HEK293 (cell line): ENCODE results near the gene KLHL11.

Experiments used
- HIC1 ChIP-seq: fragments of 450-650 bp; formaldehyde crosslinking; IDR thresholded peaks from 2 replicates; pipeline ENCODE4 v1.5.1; 2016; ENCODE audit warnings: missing biosample characterization, missing genetic modification characterization
- HOXC10 ChIP-seq: sonication (generic); formaldehyde crosslinking; IDR thresholded peaks from 2 replicates; pipeline ENCODE4 v1.8.1; 2023; ENCODE audit warnings: mild to moderate bottlenecking, missing genetic modification reagents
- YY1 ChIP-seq: fragments of 450-650 bp; formaldehyde crosslinking; IDR thresholded peaks from 2 replicates; pipeline ENCODE4 v1.5.1; 2018; ENCODE audit warnings: missing biosample characterization, missing genetic modification characterization
- ZBTB48 ChIP-seq: fragments of 450-650 bp; formaldehyde crosslinking; IDR thresholded peaks from 2 replicates; pipeline ENCODE4 v1.5.1; 2016; ENCODE audit warnings: missing biosample characterization, missing genetic modification characterization
- ZFP37 ChIP-seq: fragments of 450-650 bp; formaldehyde crosslinking; IDR thresholded peaks from 2 replicates; pipeline ENCODE4 v1.5.1; 2016; ENCODE audit warnings: missing biosample characterization, missing genetic modification characterization
- ZIC2 ChIP-seq: fragments of 450-650 bp; formaldehyde crosslinking; IDR thresholded peaks from 2 replicates; pipeline ENCODE4 v1.5.1; 2016; ENCODE audit warnings: missing biosample characterization, missing genetic modification characterization
- ZNF169 ChIP-seq: fragments of 450-650 bp; formaldehyde crosslinking; IDR thresholded peaks from 2 replicates; pipeline ENCODE4 v1.5.1; 2016; ENCODE audit warnings: missing biosample characterization, missing genetic modification characterization
- ZNF2 ChIP-seq: fragments of 450-650 bp; formaldehyde crosslinking; IDR thresholded peaks from 2 replicates; pipeline ENCODE4 v1.5.1; 2016; ENCODE audit warnings: missing biosample characterization, missing genetic modification characterization
- ZNF202 ChIP-seq: fragments of 450-650 bp; formaldehyde crosslinking; IDR thresholded peaks from 2 replicates; pipeline ENCODE4 v1.5.1; 2016; ENCODE audit warnings: missing biosample characterization, missing genetic modification characterization, borderline replicate concordance
- ZNF223 ChIP-seq: fragments of 450-650 bp; formaldehyde crosslinking; IDR thresholded peaks from 2 replicates; pipeline ENCODE4 v1.5.1; 2016; ENCODE audit warnings: missing biosample characterization, missing genetic modification characterization
- ZNF23 ChIP-seq: fragments of 450-650 bp; formaldehyde crosslinking; IDR thresholded peaks from 2 replicates; pipeline ENCODE4 v1.5.1; 2016; ENCODE audit warnings: missing biosample characterization, missing genetic modification characterization, borderline replicate concordance
- ZNF311 ChIP-seq: fragments of 450-650 bp; formaldehyde crosslinking; IDR thresholded peaks from 2 replicates; pipeline ENCODE4 v1.5.1; 2017; ENCODE audit warnings: missing biosample characterization, missing genetic modification characterization, borderline replicate concordance
- ZNF350 ChIP-seq: fragments of 450-650 bp; formaldehyde crosslinking; IDR thresholded peaks from 2 replicates; pipeline ENCODE4 v1.5.0; 2017; ENCODE audit warnings: missing biosample characterization, mild to moderate bottlenecking, missing genetic modification characterization
- ZNF354C ChIP-seq: fragments of 450-650 bp; formaldehyde crosslinking; IDR thresholded peaks from 2 replicates; pipeline ENCODE4 v1.5.1; 2016; ENCODE audit warnings: missing biosample characterization, missing genetic modification characterization, low read depth, borderline replicate concordance
- ZNF366 ChIP-seq: fragments of 450-650 bp; formaldehyde crosslinking; conservative IDR thresholded peaks from 2 replicates; pipeline ENCODE4 v1.5.1; 2016; ENCODE audit warnings: missing biosample characterization, missing genetic modification characterization
- ZNF391 ChIP-seq: fragments of 450-650 bp; formaldehyde crosslinking; IDR thresholded peaks from 2 replicates; pipeline ENCODE4 v1.5.1; 2016; ENCODE audit warnings: low read depth, missing biosample characterization, missing genetic modification characterization, borderline replicate concordance
- ZNF433 ChIP-seq: fragments of 450-650 bp; formaldehyde crosslinking; IDR thresholded peaks from 2 replicates; pipeline ENCODE4 v1.5.1; 2016; ENCODE audit warnings: missing biosample characterization, missing genetic modification characterization, low read depth
- ZNF510 ChIP-seq: fragments of 450-650 bp; formaldehyde crosslinking; IDR thresholded peaks from 2 replicates; pipeline ENCODE4 v1.5.1; 2018; ENCODE audit warnings: mild to moderate bottlenecking, missing genetic modification characterization, missing biosample characterization; ENCODE audit not compliant: insufficient replicate concordance
- ZNF514 ChIP-seq: fragments of 450-650 bp; formaldehyde crosslinking; IDR thresholded peaks from 2 replicates; pipeline ENCODE4 v1.5.1; 2016; ENCODE audit warnings: missing biosample characterization, missing genetic modification characterization
- ZNF521 ChIP-seq: fragments of 450-650 bp; formaldehyde crosslinking; IDR thresholded peaks from 2 replicates; pipeline ENCODE4 v1.5.1; 2017; ENCODE audit warnings: missing biosample characterization, mild to moderate bottlenecking, missing genetic modification characterization
- ZNF560 ChIP-seq: fragments of 450-650 bp; formaldehyde crosslinking; IDR thresholded peaks from 2 replicates; pipeline ENCODE4 v1.5.1; 2017; ENCODE audit warnings: missing biosample characterization, missing genetic modification characterization, borderline replicate concordance
- ZNF629 ChIP-seq: fragments of 450-650 bp; formaldehyde crosslinking; IDR thresholded peaks from 2 replicates; pipeline ENCODE4 v1.5.1; 2017; ENCODE audit warnings: missing biosample characterization, missing genetic modification characterization
- ZNF747 ChIP-seq: fragments of 450-650 bp; formaldehyde crosslinking; IDR thresholded peaks from 2 replicates; pipeline ENCODE4 v1.5.1; 2016; ENCODE audit warnings: missing biosample characterization, missing genetic modification characterization
- ZNF776 ChIP-seq: fragments of 450-650 bp; formaldehyde crosslinking; IDR thresholded peaks from 2 replicates; pipeline ENCODE4 v1.5.0; 2017; ENCODE audit warnings: missing biosample characterization, missing genetic modification characterization, borderline replicate concordance
- ZSCAN23 ChIP-seq: fragments of 450-650 bp; formaldehyde crosslinking; IDR thresholded peaks from 2 replicates; pipeline ENCODE4 v1.5.1; 2016; ENCODE audit warnings: missing biosample characterization, missing genetic modification characterization
- TF ChIP-seq, protein P1 (sequence below): fragments of 450-650 bp; formaldehyde crosslinking; conservative IDR thresholded peaks from 2 replicates; pipeline ENCODE4 v1.5.1; 2016; ENCODE audit warnings: low read depth, missing biosample characterization, missing genetic modification characterization
- TF ChIP-seq, protein P2 (sequence below): fragments of 450-650 bp; formaldehyde crosslinking; IDR thresholded peaks from 2 replicates; pipeline ENCODE4 v1.5.1; 2016; ENCODE audit warnings: missing biosample characterization, missing genetic modification characterization
- TF ChIP-seq, protein P3 (sequence below): fragments of 450-650 bp; formaldehyde crosslinking; IDR thresholded peaks from 2 replicates; pipeline ENCODE4 v1.5.1; 2016; ENCODE audit warnings: missing biosample characterization, missing genetic modification characterization
- TF ChIP-seq, protein P4 (sequence below): fragments of 450-650 bp; formaldehyde crosslinking; IDR thresholded peaks from 2 replicates; pipeline ENCODE4 v1.5.1; 2016; ENCODE audit warnings: missing biosample characterization, missing genetic modification characterization

The KLHL11 gene

GRCh38 chr17:41894791-41895331 is 29.6 kb upstream of the KLHL11 start (continued):
- TF ChIP-seq ZNF560, result no peak
- TF ChIP-seq ZNF202, result no peak
- TF ChIP-seq ZNF311 (tag by site-specific recombination), result no peak
- 0 out of 2 replicates have a peak, but pooled peaks have one; percentile 22 for TF ChIP-seq HIC1
- no peak for TF ChIP-seq ZNF350 (tag by site-specific recombination)
- TF ChIP-seq, protein P1, sequence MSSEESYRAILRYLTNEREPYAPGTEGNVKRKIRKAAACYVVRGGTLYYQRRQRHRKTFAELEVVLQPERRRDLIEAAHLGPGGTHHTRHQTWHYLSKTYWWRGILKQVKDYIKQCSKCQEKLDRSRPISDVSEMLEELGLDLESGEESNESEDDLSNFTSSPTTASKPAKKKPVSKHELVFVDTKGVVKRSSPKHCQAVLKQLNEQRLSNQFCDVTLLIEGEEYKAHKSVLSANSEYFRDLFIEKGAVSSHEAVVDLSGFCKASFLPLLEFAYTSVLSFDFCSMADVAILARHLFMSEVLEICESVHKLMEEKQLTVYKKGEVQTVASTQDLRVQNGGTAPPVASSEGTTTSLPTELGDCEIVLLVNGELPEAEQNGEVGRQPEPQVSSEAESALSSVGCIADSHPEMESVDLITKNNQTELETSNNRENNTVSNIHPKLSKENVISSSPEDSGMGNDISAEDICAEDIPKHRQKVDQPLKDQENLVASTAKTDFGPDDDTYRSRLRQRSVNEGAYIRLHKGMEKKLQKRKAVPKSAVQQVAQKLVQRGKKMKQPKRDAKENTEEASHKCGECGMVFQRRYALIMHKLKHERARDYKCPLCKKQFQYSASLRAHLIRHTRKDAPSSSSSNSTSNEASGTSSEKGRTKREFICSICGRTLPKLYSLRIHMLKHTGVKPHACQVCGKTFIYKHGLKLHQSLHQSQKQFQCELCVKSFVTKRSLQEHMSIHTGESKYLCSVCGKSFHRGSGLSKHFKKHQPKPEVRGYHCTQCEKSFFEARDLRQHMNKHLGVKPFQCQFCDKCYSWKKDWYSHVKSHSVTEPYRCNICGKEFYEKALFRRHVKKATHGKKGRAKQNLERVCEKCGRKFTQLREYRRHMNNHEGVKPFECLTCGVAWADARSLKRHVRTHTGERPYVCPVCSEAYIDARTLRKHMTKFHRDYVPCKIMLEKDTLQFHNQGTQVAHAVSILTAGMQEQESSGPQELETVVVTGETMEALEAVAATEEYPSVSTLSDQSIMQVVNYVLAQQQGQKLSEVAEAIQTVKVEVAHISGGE, result no peak
- TF ChIP-seq ZNF629 (tag by site-specific recombination), result peak; percentile 95
- TF ChIP-seq ZNF169 (tag by site-specific recombination), result no peak
- TF ChIP-seq ZBTB48 (tag by site-specific recombination), result no peak
- TF ChIP-seq YY1 (tag by site-specific recombination), result no peak
- no peak for TF ChIP-seq ZNF2 (tag by site-specific recombination)
- TF ChIP-seq ZSCAN23 (tag by site-specific recombination), result no peak
- TF ChIP-seq ZNF510, result no peak
- TF ChIP-seq, protein P2, sequence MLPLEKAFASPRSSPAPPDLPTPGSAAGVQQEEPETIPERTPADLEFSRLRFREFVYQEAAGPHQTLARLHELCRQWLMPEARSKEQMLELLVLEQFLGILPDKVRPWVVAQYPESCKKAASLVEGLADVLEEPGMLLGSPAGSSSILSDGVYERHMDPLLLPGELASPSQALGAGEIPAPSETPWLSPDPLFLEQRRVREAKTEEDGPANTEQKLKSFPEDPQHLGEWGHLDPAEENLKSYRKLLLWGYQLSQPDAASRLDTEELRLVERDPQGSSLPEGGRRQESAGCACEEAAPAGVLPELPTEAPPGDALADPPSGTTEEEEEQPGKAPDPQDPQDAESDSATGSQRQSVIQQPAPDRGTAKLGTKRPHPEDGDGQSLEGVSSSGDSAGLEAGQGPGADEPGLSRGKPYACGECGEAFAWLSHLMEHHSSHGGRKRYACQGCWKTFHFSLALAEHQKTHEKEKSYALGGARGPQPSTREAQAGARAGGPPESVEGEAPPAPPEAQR, result no peak
- TF ChIP-seq ZNF776 (tag by site-specific recombination), result no peak
- no peak for TF ChIP-seq ZNF391 (tag by site-specific recombination)
- no peak for TF ChIP-seq ZIC2 (tag by site-specific recombination)
- TF ChIP-seq ZNF514, result no peak
- TF ChIP-seq HOXC10 (CRISPR knock-in tag), result no peak
- no peak for TF ChIP-seq ZNF433 (tag by site-specific recombination)
- no peak for TF ChIP-seq ZNF223
- TF ChIP-seq, protein P3, sequence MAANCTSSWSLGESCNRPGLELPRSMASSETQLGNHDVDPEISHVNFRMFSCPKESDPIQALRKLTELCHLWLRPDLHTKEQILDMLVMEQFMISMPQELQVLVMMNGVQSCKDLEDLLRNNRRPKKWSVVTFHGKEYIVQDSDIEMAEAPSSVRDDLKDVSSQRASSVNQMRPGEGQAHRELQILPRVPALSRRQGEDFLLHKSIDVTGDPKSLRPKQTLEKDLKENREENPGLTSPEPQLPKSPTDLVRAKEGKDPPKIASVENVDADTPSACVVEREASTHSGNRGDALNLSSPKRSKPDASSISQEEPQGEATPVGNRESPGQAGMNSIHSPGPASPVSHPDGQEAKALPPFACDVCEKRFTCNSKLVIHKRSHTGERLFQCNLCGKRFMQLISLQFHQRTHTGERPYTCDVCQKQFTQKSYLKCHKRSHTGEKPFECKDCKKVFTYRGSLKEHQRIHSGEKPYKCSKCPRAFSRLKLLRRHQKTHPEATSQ (tag by site-specific recombination), result no peak
- no peak for TF ChIP-seq ZNF354C (tag by site-specific recombination)
- no peak for TF ChIP-seq ZNF23 (tag by site-specific recombination)
- TF ChIP-seq, protein P4, sequence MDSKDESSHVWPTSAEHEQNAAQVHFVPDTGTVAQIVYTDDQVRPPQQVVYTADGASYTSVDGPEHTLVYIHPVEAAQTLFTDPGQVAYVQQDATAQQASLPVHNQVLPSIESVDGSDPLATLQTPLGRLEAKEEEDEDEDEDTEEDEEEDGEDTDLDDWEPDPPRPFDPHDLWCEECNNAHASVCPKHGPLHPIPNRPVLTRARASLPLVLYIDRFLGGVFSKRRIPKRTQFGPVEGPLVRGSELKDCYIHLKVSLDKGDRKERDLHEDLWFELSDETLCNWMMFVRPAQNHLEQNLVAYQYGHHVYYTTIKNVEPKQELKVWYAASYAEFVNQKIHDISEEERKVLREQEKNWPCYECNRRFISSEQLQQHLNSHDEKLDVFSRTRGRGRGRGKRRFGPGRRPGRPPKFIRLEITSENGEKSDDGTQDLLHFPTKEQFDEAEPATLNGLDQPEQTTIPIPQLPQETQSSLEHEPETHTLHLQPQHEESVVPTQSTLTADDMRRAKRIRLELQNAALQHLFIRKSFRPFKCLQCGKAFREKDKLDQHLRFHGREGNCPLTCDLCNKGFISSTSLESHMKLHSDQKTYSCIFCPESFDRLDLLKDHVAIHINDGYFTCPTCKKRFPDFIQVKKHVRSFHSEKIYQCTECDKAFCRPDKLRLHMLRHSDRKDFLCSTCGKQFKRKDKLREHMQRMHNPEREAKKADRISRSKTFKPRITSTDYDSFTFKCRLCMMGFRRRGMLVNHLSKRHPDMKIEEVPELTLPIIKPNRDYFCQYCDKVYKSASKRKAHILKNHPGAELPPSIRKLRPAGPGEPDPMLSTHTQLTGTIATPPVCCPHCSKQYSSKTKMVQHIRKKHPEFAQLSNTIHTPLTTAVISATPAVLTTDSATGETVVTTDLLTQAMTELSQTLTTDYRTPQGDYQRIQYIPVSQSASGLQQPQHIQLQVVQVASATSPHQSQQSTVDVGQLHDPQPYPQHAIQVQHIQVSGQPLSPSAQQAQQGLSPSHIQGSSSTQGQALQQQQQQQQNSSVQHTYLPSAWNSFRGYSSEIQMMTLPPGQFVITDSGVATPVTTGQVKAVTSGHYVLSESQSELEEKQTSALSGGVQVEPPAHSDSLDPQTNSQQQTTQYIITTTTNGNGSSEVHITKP (tag by site-specific recombination), result peak; percentile 95
- peak; percentile 91 for TF ChIP-seq ZNF366 (tag by site-specific recombination)
- TF ChIP-seq ZFP37, result no peak
- no peak for TF ChIP-seq ZNF747
- no peak for TF ChIP-seq ZNF521 (tag by site-specific recombination)
